HCT116 (cell line): ENCODE results near the gene GASK1A.

Experiments used
- CTCF ChIP-seq, 3 experiments: fragments of 200-600 bp in 1 of 3; sonication (generic) in 1 of 3; IDR thresholded peaks in 2 of 3; conservative IDR thresholded peaks in 1 of 3; 2 replicates each; pipeline ENCODE4 v1.5.1; 2012 to 2017; ENCODE audit warnings: low read depth in 2 of 3, low read length in 2 of 3, antibody characterized with exemption in 1 of 3, borderline replicate concordance in 1 of 3, control low read depth in 1 of 3, mild to moderate bottlenecking in 1 of 3, mixed read lengths in 1 of 3, mixed run types in 1 of 3, moderate library complexity in 1 of 3; ENCODE audit not compliant: insufficient read depth in 1 of 3
- EZH2 ChIP-seq: fragments of 200-600 bp; sonication (generic); IDR thresholded peaks from 2 replicates; pipeline ENCODE4 v1.6.1; 2017; ENCODE audit warnings: antibody characterized with exemption, mixed run types
- EZH2phosphoT487 ChIP-seq: fragments of 200-600 bp; IDR thresholded peaks from 2 replicates; pipeline ENCODE4 v1.6.1; 2018; ENCODE audit warnings: antibody characterized with exemption, borderline replicate concordance
- FOSL1 ChIP-seq: IDR thresholded peaks from 2 replicates; pipeline ENCODE4 v1.6.1; 2012; ENCODE audit warnings: low read depth
- MAX ChIP-seq: IDR thresholded peaks from 2 replicates; pipeline ENCODE4 v1.6.1; 2012
- POLR2A ChIP-seq: IDR thresholded peaks from 2 replicates; pipeline ENCODE4 v1.7.0; 2011; ENCODE audit warnings: borderline replicate concordance; ENCODE audit not compliant: insufficient read depth, insufficient read length; ENCODE audit errors: extremely low read depth
- POLR2AphosphoS5 ChIP-seq: IDR thresholded peaks from 2 replicates; pipeline ENCODE4 v1.6.1; 2011; ENCODE audit warnings: mild to moderate bottlenecking, low read depth, low read length, moderate library complexity
- RAD21 ChIP-seq: IDR thresholded peaks from 2 replicates; pipeline ENCODE4 v1.6.1; 2012; ENCODE audit warnings: low read depth, mild to moderate bottlenecking
- REST ChIP-seq: IDR thresholded peaks from 2 replicates; pipeline ENCODE4 v1.6.1; 2012; ENCODE audit warnings: low read depth
- SIN3A ChIP-seq: IDR thresholded peaks from 2 replicates; pipeline ENCODE4 v1.6.1; 2012; ENCODE audit warnings: low read depth
- SP1 ChIP-seq: IDR thresholded peaks from 2 replicates; pipeline ENCODE4 v1.6.1; 2012; ENCODE audit warnings: low read depth
- TCF7L2 ChIP-seq: IDR thresholded peaks from 2 replicates; pipeline ENCODE4 v1.7.0; 2011; ENCODE audit warnings: borderline replicate concordance, inconsistent platforms; ENCODE audit not compliant: insufficient read depth, insufficient read length; ENCODE audit errors: extremely low read depth
- YY1 ChIP-seq: IDR thresholded peaks from 2 replicates; pipeline ENCODE4 v1.6.1; 2011; ENCODE audit warnings: low read length, low read depth, moderate library complexity, mild to moderate bottlenecking; ENCODE audit not compliant: insufficient replicate concordance; ENCODE audit errors: extremely low read depth

GRCh38 chr3:43093006-43093405 is 113.9 kb downstream of the GASK1A start:
- TF ChIP-seq SIN3A (no peak), SP1 (no peak), POLR2A (no peak), POLR2AphosphoS5 (no peak), MAX (no peak), CTCF (IDR thresholded peaks at IDR 0.05 in 2 of 3, conservative IDR thresholded peaks at IDR 0.05 in 1 of 3; ENCODE audit: borderline replicate concordance in 1 of 3, insufficient read depth in 1 of 3, low read depth in 2 of 3, low read length in 2 of 3) (no peak), RAD21 (no peak), EZH2phosphoT487 (no peak), YY1 (no peak), EZH2 (no peak), FOSL1 (no peak), TCF7L2 (no peak), REST (no peak)
